ENCODE results near the gene AK4.

GRCh38 chr1:65216989-65217388, 69.0 kb downstream of the AK4 start:
- TF ChIP-seq CTCF (IDR thresholded peaks at IDR 0.05): no peak
- no peak for TF ChIP-seq ZFX (IDR thresholded peaks at IDR 0.05; ENCODE audit: borderline replicate concordance)

Data from 22Rv1 (cell line).